Endothelial cell (in vitro differentiated cells): ENCODE results near the gene GMDS. TPM values are rescaled to one million over a fixed set of nuclear protein-coding genes. Genes with fewer than 3 reads are reported as not detected.

Experiments used
- DNase-seq: peaks from one replicate; pipeline ENCODE4 v3.0.0; 2021; ENCODE audit warnings: low spot score
- H3K27ac Mint-ChIP-seq: one replicate; pipeline ENCODE4 v1.8.0; 2021; ENCODE audit warnings: mixed read lengths, inconsistent platforms; ENCODE audit not compliant: unreplicated experiment
- H3K27me3 Mint-ChIP-seq: one replicate; pipeline ENCODE4 v1.8.0; 2021; ENCODE audit warnings: mild to moderate bottlenecking, moderate library complexity, mixed read lengths, inconsistent platforms; ENCODE audit not compliant: unreplicated experiment
- H3K36me3 Mint-ChIP-seq: one replicate; pipeline ENCODE4 v1.8.0; 2021; ENCODE audit warnings: mild to moderate bottlenecking, low read depth, mixed read lengths, inconsistent platforms; ENCODE audit not compliant: unreplicated experiment
- H3K4me1 Mint-ChIP-seq: one replicate; pipeline ENCODE4 v1.8.0; 2021; ENCODE audit warnings: mild to moderate bottlenecking, mixed read lengths, inconsistent platforms; ENCODE audit not compliant: unreplicated experiment
- H3K4me3 Mint-ChIP-seq: one replicate; pipeline ENCODE4 v1.8.0; 2021; ENCODE audit warnings: mild to moderate bottlenecking, mixed read lengths, inconsistent platforms; ENCODE audit not compliant: unreplicated experiment
- H3K9me3 Mint-ChIP-seq: one replicate; pipeline ENCODE4 v1.8.0; 2021; ENCODE audit warnings: mixed read lengths, inconsistent platforms; ENCODE audit not compliant: unreplicated experiment
- CTCF ChIP-seq: fragments of 200-600 bp; sonication (generic); IDR thresholded peaks from one replicate; pipeline ENCODE4 v1.5.0; 2021; ENCODE audit warnings: antibody characterized with exemption; ENCODE audit not compliant: unreplicated experiment
- total RNA-seq: library from RNA; stranded (reverse); fragmentation: NEBNext Ultra II Directional; extraction: Animal tissue kit (Norgen Biotek cat#: 25700); gene quantifications from one replicate; pipeline ENCODE4 v1.2.1, GENCODE V29; 2021; ENCODE audit not compliant: unreplicated experiment

Gene GMDS
- total RNA-seq, 1 donor from 2014 or later: 36.0 TPM

GRCh38 chr6:1873781-1874180 is 371.6 kb downstream of the GMDS start:
- H3K27ac Mint-ChIP-seq: no peak overlapping the region
- H3K9me3 Mint-ChIP-seq: no peaks in the 10 kb centered on the region
- H3K36me3 Mint-ChIP-seq: no peaks in the 10 kb centered on the region
- DNase-seq: no peak
- no peak for TF ChIP-seq CTCF
- no peak overlapping the region for H3K4me3 Mint-ChIP-seq
- no peaks in the 10 kb centered on the region for H3K27me3 Mint-ChIP-seq
- peaks cover 36% of the 10 kb centered on the region for H3K4me1 Mint-ChIP-seq

- Mint-ChIP-seq H3K27me3 (no peaks in the 10 kb centered on the region), H3K27ac (peak overlapping the region; percentile 16), H3K4me3 (no peak overlapping the region), H3K4me1 (peaks cover 36% of the 10 kb centered on the region), H3K36me3 (no peaks in the 10 kb centered on the region), H3K9me3 (no peaks in the 10 kb centered on the region)
- no peak for TF ChIP-seq CTCF
- no peak for DNase-seq
Measured at GRCh38 chr6:1872649-1873131, 372.7 kb downstream of the GMDS start.

DNA sequence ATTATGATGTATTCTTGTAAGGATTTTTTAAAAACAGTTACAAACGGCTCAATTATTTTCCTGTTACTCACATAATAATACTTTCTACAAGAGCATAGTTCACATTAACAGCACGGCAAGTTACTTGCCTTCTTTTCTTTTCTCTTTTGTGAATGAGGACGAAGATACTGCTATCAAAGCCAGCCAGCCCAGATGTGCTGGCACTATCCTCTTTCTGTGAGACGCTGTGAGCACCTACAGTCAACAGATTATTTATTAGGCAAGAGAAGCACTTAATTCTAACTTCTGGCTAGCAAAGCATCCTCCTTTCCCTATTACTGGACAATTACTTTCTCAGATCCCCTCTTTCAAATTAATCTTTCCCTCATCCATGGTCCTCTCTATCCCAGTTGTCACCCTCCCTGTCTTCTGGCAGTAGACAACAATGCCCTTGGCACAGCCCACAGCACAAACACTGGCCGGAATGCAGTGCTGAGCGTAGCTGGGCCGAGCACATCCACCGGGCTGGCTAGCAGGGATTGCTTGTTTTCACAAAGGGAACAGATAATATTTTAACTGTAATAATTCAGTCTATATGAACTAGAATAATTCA is 373.6 kb downstream of the GMDS start:
- no peak for TF ChIP-seq CTCF
- no peak for DNase-seq
- Mint-ChIP-seq H3K27me3 (no peaks in the 10 kb centered on the region), H3K9me3 (no peaks in the 10 kb centered on the region), H3K36me3 (no peaks in the 10 kb centered on the region), H3K27ac (no peak overlapping the region), H3K4me3 (no peak overlapping the region), H3K4me1 (peaks cover 34% of the 10 kb centered on the region)

GRCh38 chr6:1870932-1871331 is 374.5 kb downstream of the GMDS start:
- Mint-ChIP-seq H3K9me3 (no peaks in the 10 kb centered on the region), H3K27ac (no peak overlapping the region), H3K36me3 (no peaks in the 10 kb centered on the region), H3K4me3 (no peak overlapping the region), H3K4me1 (peaks cover 28% of the 10 kb centered on the region), H3K27me3 (no peaks in the 10 kb centered on the region)
- no peak for TF ChIP-seq CTCF
- DNase-seq: no peak

- no peak overlapping the region for H3K4me3 Mint-ChIP-seq
- DNase-seq: no peak
- H3K27ac Mint-ChIP-seq: no peak overlapping the region
- no peaks in the 10 kb centered on the region for H3K9me3 Mint-ChIP-seq
- H3K4me1 Mint-ChIP-seq: peaks cover 28% of the 10 kb centered on the region
- TF ChIP-seq CTCF: no peak
- H3K27me3 Mint-ChIP-seq: no peaks in the 10 kb centered on the region
- H3K36me3 Mint-ChIP-seq: no peaks in the 10 kb centered on the region
Measured at GRCh38 chr6:1870251-1870650, 375.2 kb downstream of the GMDS start.
